CD4-positive, alpha-beta T cell treated with Interleukin-6 at 100 ng/mL for 8 hours (primary cell): ENCODE results near the gene TAF4B.
A peak's percentile ranks its signal among the peaks of the same experiment; 100 is the strongest.

Experiments used
- DNase-seq: peaks from one replicate; pipeline ENCODE4 v3.0.0-alpha.2; 2020; ENCODE audit warnings: mixed read lengths, low spot score

Gene TAF4B

DNA sequence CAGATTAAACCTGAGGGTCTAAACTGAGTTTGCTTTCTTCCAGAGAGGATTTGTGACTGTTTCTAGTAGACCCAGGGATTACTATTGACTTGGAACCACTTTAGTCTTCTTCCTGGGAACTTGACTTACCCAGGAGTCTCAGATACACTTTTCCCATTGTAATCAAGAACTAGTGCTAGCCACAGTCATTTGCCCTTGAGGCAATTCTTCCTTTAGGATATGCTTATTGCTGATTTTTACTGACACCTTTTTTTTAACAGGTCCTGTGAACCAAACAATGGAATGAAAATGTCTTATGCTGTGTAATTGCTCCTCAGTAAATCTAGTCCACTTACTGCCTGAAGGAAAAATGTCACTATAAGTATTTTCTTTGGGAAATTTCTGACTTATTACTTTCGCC lies 78.3 kb downstream of the TAF4B start:
- DNase-seq = no peak

DNA sequence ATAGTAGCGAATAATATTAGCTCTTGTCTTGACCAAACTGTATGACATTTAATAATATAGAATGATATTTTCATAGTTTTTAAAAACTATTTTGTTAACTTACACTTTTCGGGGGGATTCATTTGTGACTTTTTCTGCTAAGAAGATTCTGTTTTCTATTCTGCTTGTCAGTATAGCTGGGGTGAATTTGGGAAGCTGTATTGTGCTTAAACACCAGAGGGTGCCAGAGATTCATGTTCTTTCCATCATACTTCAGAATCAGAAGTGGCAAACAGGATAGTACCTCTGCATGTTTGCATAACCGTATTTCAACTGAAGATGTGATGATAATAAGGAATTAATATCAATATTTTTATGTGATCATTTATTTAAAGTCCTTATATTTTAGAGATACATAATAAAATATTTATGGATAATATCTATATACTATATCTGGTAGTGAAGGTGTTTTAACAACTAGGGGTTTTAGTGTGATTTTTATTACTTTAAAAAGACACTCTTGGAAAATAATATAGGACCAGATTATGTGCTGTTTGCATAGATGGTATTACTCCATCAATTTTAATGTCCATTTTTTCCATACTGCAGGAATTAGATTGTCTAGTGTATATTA lies 81.0 kb downstream of the TAF4B start:
- peak; percentile 4 for DNase-seq

DNA sequence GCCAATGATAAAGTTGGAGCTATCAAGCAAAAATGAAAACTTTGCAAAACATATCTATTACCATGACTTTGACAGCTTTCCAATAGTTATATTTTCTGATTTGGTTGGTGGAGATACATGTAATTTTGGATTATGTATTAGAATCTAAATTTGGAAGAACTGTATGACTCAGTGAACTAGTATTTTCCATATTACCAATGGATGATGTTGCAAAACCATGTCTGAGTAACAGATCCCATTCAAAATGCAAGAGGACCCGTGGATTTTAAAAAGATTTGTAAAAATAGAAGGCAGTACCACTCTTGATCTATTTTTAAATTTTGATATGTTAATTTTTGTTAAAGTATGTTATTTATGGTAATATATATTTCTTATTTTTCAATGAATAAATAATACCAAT lies 83.0 kb downstream of the TAF4B start:
- no peak for DNase-seq

DNA sequence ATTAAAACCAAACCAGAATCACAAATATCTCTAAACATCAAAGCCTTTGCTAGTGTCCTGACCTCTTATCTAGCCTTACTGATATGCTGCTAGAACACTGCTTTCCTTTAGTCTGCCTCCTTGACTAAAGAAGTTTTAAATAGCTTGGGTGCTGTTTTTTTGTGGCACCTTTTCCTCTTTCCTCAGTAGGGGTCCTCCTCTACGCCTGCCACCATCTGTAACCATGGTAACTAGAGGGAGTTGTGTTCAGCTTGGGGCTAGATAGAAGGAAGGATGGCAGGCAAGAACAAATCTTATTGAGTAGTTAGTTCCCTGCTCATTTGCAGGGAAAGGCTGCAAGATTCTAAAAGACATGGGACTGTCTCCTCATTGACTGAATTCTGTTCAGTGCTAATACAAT lies 86.0 kb downstream of the TAF4B start:
- DNase-seq = no peak

GRCh38 chr18:26317398-26317797 lies 91.2 kb downstream of the TAF4B start:
- DNase-seq = no peak

DNA sequence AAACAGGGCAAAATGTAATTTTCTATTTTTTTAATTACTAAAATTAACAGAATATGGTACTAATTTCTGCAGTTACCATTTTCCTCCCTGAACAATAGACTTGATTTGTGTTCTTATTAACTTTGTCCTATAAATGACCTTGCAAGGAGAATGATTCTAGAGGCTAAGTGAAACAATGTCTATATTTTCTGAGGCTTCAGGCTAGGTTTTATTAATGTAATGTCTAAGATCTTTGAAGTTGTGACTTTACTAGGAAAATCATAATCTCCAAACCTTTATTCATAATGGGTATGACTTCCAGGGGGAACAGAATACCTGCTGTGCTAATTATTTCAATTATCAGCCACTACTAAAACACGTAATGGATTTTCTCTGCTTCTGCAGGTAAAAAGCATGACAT lies 94.4 kb downstream of the TAF4B start:
- DNase-seq = no peak

GRCh38 chr18:26322890-26323653 lies 96.8 kb downstream of the TAF4B start:
- DNase-seq = no peak

DNA sequence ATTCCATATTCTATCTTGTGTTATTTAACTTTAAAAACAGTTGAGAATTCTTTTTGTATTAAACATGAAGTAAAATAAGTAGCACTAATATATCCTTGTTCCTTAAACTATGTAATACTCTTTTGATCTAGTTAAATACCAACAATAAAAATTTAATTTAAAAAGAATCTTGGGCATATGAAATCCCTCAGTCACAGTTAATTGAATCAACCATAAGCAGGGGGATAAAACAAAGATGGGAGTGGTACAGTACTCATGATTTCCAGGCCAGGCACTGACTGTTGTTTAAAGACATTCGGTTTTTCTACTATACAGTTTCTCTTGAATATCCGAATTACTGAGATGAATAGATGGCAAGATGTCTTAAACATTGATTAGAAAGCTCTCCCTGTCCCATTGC lies 99.5 kb downstream of the TAF4B start:
- DNase-seq = no peak

- no peak for DNase-seq
These were observed 100.8 kb downstream of the TAF4B start for GRCh38 chr18:26327062-26327461.

- DNase-seq = no peak
These were observed 106.7 kb downstream of the TAF4B start for GRCh38 chr18:26332991-26333390.

DNA sequence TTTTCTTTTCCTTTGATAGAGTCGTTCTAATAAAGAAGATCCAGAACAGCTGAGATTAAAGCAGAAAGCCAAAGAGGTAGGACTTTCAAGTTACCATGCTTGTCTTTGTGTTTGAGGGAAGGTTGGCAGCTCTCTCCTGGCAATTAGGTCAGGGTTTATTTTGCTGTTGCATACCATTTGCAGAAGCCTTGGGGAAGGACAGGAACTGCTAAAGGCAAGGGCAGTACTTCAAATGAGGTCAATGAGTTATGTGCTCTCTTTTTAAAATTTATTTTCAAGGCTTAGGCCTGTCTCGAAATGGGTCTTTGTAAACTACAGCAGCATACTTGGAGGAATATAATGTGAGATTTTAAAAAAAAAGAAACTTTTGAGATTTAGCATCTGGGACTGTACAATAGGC lies 108.9 kb downstream of the TAF4B start:
- no peak for DNase-seq

DNA sequence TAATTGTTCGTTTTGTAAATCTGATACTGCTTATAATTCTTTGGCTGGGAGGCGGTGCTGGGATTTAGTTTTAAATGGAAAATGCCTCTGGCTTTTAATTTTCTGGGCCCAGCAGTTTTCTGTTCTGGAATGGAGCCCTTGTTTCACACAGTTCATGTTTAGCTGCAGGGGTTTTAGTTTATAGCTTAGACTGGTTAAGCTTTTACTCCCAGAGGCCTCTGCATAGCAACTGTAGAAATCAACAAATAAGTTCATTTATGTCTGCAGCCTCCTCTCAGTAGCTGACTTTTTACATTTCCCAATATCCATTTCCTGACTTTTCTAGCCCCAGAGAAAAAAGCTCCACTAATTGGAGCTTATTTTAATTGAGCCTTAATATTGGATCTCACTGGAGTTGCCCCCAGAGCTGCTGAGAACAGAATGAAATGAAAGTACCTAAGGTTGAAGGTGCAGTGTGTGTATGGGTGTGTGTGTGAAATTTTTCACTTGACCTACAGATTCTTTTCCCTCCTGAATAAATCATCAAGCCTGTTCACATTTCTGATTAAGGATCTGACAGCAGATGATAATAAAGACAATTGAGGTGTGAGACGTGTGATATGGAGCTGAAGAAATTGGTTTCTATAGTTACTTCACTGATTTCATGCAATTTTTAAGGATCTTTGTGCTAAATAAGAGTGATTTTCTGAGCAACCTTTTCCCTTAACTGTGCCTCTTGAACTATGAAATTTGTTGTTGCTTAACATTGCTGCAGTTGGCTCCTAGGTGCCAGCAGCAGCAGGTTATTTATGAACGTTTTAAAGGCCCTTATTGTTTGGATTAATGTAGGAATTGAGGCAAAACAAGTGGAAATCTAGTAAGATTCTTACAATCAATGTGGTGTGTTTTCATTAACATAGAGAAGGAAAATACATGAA lies 109.6 kb downstream of the TAF4B start:
- DNase-seq = no peak

GRCh38 chr18:26336572-26336971 lies 110.3 kb downstream of the TAF4B start:
- DNase-seq = no peak

DNA sequence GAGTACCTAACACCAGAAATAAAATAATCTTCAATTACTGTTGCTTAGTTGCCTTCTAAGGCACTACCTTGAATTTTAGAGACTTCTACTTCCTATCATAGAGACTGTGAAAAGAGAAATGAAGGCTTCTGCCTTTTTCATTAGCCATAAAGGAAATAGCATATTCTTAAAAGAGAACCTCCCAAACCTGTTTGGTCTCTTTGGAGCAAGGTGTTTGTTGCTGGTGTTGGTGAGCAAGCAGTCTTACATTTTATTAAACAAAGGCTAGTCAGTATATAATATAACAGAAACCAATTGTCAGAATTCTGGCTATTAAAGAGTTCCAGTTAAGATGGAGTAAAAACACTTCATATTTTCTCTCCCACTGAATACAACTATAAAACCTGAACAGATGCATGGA lies 116.4 kb downstream of the TAF4B start:
- DNase-seq = no peak

GRCh38 chr18:26350961-26351360 lies 124.7 kb downstream of the TAF4B start:
- DNase-seq = no peak

- DNase-seq = no peak
These were observed 130.0 kb downstream of the TAF4B start for GRCh38 chr18:26356045-26356785.

- no peak for DNase-seq
These were observed 131.7 kb downstream of the TAF4B start for GRCh38 chr18:26357960-26358359.

DNA sequence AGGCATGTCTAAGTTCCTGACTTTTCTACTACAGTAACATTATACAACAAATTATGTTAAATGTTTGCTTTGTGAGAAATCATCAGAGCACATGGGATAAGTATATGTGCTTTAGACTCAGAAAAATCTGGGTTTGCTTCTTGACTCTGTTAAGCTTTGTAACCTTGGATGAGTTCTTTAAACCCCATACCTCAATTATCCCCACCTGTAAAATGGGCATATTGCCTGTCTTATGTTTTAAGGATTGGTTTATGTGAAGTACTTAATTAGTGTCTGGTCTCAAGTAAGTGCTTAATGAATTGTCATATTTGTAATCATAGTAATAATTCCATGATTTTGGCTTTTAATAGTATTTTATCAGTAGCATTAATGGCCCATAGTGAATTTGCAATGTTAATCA lies 135.8 kb downstream of the TAF4B start:
- no peak for DNase-seq

GRCh38 chr18:26367425-26367824 lies 141.2 kb downstream of the TAF4B start:
- no peak for DNase-seq

GRCh38 chr18:26370037-26370436 lies 143.8 kb downstream of the TAF4B start:
- DNase-seq = no peak

- DNase-seq = no peak
These were observed 149.9 kb downstream of the TAF4B start for GRCh38 chr18:26376105-26376504.

- no peak for DNase-seq
These were observed 152.5 kb downstream of the TAF4B start for GRCh38 chr18:26378701-26379100.
